ENCODE data around the gene CISD3. TPM values are rescaled to one million over a fixed set of nuclear protein-coding genes. Genes with fewer than 3 reads are reported as not detected.

Gene CISD3
- total RNA-seq, 2 donors from 2014 or later, result 17.1 to 17.8 TPM

GRCh38 chr17:38750312-38751121 is 20.4 kb downstream of the CISD3 start:
- intact Hi-C loops (cut with DNase I), result loop anchor here (5.0 kb wide), 1 partner anchor 47 kb away; the partner anchor contains the start of gene PIP4K2B
- peak overlapping the region; percentile 89 to 99 for H3K4me3 ChIP-seq
- DNase-seq (ENCODE audit: low spot score), result no peak

GRCh38 chr17:38751144-38751807 is 21.1 kb downstream of the CISD3 start:
- peaks cover 13% of the 10 kb centered on the region for H3K4me1 ChIP-seq (replicated peaks)
- peak overlapping the region; percentile 90 to 99 for H3K4me3 ChIP-seq

More at GRCh38 chr17:38750312-38751121, 20.4 kb downstream of the CISD3 start:
- TF ChIP-seq POLR2AphosphoS5 (IDR thresholded peaks at IDR 0.05) (no peak), POLR2A (IDR thresholded peaks at IDR 0.05) (no peak)
- TF ChIP-seq, protein P1, sequence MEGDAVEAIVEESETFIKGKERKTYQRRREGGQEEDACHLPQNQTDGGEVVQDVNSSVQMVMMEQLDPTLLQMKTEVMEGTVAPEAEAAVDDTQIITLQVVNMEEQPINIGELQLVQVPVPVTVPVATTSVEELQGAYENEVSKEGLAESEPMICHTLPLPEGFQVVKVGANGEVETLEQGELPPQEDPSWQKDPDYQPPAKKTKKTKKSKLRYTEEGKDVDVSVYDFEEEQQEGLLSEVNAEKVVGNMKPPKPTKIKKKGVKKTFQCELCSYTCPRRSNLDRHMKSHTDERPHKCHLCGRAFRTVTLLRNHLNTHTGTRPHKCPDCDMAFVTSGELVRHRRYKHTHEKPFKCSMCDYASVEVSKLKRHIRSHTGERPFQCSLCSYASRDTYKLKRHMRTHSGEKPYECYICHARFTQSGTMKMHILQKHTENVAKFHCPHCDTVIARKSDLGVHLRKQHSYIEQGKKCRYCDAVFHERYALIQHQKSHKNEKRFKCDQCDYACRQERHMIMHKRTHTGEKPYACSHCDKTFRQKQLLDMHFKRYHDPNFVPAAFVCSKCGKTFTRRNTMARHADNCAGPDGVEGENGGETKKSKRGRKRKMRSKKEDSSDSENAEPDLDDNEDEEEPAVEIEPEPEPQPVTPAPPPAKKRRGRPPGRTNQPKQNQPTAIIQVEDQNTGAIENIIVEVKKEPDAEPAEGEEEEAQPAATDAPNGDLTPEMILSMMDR (IDR thresholded peaks at IDR 0.05), result no peak
- WGBS, result 38% methylated on average over 28 of the region's 28 CpGs
- Histone ChIP-seq H3K27me3 (replicated peaks; ENCODE audit: insufficient read depth) (no peaks in the 10 kb centered on the region), H3K9me3 (no peaks in the 10 kb centered on the region), H3K36me3 (no peaks in the 10 kb centered on the region), H3K4me1 (replicated peaks) (peaks cover 19% of the 10 kb centered on the region), H3K27ac (peak overlapping the region; percentile 86 to 95)

GRCh38 chr17:38751808-38752307 is 21.7 kb downstream of the CISD3 start:
- intact Hi-C loops (cut with DNase I), result loop anchor here (5.0 kb wide), 1 partner anchor 45 kb away; the partner anchor contains the start of gene PIP4K2B
- 1% methylated on average over 44 of the region's 44 CpGs for WGBS
- TF ChIP-seq, protein P1 (IDR thresholded peaks at IDR 0.05), result no peak
- no peak for TF ChIP-seq POLR2A (IDR thresholded peaks at IDR 0.05)
- TF ChIP-seq POLR2AphosphoS5 (IDR thresholded peaks at IDR 0.05), result peak; percentile 73
- peaks cover 0 to 8% of the 10 kb centered on the region in 2 donors for H3K36me3 ChIP-seq
- no peaks in the 10 kb centered on the region for H3K9me3 ChIP-seq
- peaks cover 8% of the 10 kb centered on the region for H3K4me1 ChIP-seq (replicated peaks)
- peak overlapping the region; percentile 76 to 95 for H3K27ac ChIP-seq
- peak; percentile 79 for DNase-seq (ENCODE audit: low spot score)
- peak overlapping the region; percentile 90 to 99 for H3K4me3 ChIP-seq
- H3K27me3 ChIP-seq (replicated peaks; ENCODE audit: insufficient read depth), result no peaks in the 10 kb centered on the region

More at GRCh38 chr17:38751144-38751807, 21.1 kb downstream of the CISD3 start:
- H3K9me3 ChIP-seq, result no peaks in the 10 kb centered on the region
- 7% methylated on average over 10 of the region's 10 CpGs for WGBS
- H3K27ac ChIP-seq, result peak overlapping the region; percentile 86 to 95
- intact Hi-C loops (cut with DNase I), result loop anchor here (5.0 kb wide), 1 partner anchor 46 kb away; the partner anchor contains the start of gene PIP4K2B
- peaks cover 0 to 5% of the 10 kb centered on the region in 2 donors for H3K36me3 ChIP-seq
- no peak for DNase-seq (ENCODE audit: low spot score)
- no peaks in the 10 kb centered on the region for H3K27me3 ChIP-seq (replicated peaks; ENCODE audit: insufficient read depth)
- no peak for TF ChIP-seq POLR2A (IDR thresholded peaks at IDR 0.05)
- TF ChIP-seq POLR2AphosphoS5 (IDR thresholded peaks at IDR 0.05), result no peak
- TF ChIP-seq, protein P1 (IDR thresholded peaks at IDR 0.05), result no peak

- peak within 1 kb of the TSS; percentile 90 to 99 for H3K4me3 ChIP-seq
These were observed 22.3 kb downstream of the CISD3 start, which contains the start of gene PSMB3 for GRCh38 chr17:38752308-38753070. PSMB3 (plus strand) TSS chr17:38752741; CDS start chr17:38752827, 86 bp downstream.

More at GRCh38 chr17:38752308-38753070, 22.3 kb downstream of the CISD3 start, which contains the start of gene PSMB3:
- no peaks in the 10 kb centered on the region for H3K9me3 ChIP-seq
- H3K4me1 ChIP-seq (replicated peaks), result peaks cover 8% of the 10 kb centered on the region
- DNase-seq (ENCODE audit: low spot score), result peak; percentile 99
- intact Hi-C loops (cut with DNase I), result loop anchor here (5.0 kb wide), 1 partner anchor 45 kb away; the partner anchor contains the start of gene PIP4K2B
- H3K27ac ChIP-seq, result peak within 1 kb of the TSS; percentile 76 to 95
- peaks cover 0 to 8% of the 10 kb centered on the region in 2 donors for H3K36me3 ChIP-seq
- H3K27me3 ChIP-seq (replicated peaks; ENCODE audit: insufficient read depth), result no peaks in the 10 kb centered on the region
- TF ChIP-seq POLR2AphosphoS5 (IDR thresholded peaks at IDR 0.05) (peak; percentile 99), POLR2A (IDR thresholded peaks at IDR 0.05) (peak; percentile 11)
- TF ChIP-seq, protein P1 (IDR thresholded peaks at IDR 0.05), result peak in 1 of 4 experiments; percentile 22
- WGBS, result under 1% methylated on average over 44 of the region's 44 CpGs
